DND-41 (cell line): ENCODE measurements around the gene COX18.

Source experiments
- EZH2 ChIP-seq: IDR thresholded peaks from 3 replicates; pipeline ENCODE4 v1.6.1; 2012; ENCODE audit warnings: borderline replicate concordance, low read depth, mild to moderate bottlenecking, moderate library complexity, low read length, inconsistent platforms; ENCODE audit not compliant: severe bottlenecking
- TF ChIP-seq, protein P1 (sequence below): IDR thresholded peaks from 2 replicates; pipeline ENCODE4 v1.5.1; 2012; ENCODE audit warnings: borderline replicate concordance, low read length, moderate library complexity, mild to moderate bottlenecking; ENCODE audit not compliant: poor library complexity, severe bottlenecking; ENCODE audit errors: extremely low read depth

- TF ChIP-seq, protein P1, sequence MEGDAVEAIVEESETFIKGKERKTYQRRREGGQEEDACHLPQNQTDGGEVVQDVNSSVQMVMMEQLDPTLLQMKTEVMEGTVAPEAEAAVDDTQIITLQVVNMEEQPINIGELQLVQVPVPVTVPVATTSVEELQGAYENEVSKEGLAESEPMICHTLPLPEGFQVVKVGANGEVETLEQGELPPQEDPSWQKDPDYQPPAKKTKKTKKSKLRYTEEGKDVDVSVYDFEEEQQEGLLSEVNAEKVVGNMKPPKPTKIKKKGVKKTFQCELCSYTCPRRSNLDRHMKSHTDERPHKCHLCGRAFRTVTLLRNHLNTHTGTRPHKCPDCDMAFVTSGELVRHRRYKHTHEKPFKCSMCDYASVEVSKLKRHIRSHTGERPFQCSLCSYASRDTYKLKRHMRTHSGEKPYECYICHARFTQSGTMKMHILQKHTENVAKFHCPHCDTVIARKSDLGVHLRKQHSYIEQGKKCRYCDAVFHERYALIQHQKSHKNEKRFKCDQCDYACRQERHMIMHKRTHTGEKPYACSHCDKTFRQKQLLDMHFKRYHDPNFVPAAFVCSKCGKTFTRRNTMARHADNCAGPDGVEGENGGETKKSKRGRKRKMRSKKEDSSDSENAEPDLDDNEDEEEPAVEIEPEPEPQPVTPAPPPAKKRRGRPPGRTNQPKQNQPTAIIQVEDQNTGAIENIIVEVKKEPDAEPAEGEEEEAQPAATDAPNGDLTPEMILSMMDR = no peak
- TF ChIP-seq EZH2 = no peak
Observed at GRCh38 chr4:73028621-73029020, 40.9 kb downstream of the COX18 start.
